ENCODE data around the gene SSX4. TPM values are rescaled to one million over a fixed set of nuclear protein-coding genes. Genes with fewer than 3 reads are reported as not detected.
A peak's percentile ranks its signal among the peaks of the same experiment; 100 is the strongest.
"Not testable (repeated sequence)": the region's sequence is repeated elsewhere in the genome, so short reads cannot be mapped to it uniquely, and the experiment has no call there.

SSX4 gene
- not detected in 2 replicates for total RNA-seq

GRCh38 chrX:48383239-48383638 lies at the start of gene SSX4:
SSX4 (plus strand) TSS chrX:48383539; CDS start chrX:48384054, 515 bp downstream.
- intact Hi-C loops (cut with micrococcal nuclease) = not testable (repeated sequence)

GRCh38 chrX:48346059-48346458 lies 37.3 kb upstream of the SSX4 start:
- H3K27me3 Mint-ChIP-seq; H3K36me3 Mint-ChIP-seq (ENCODE audit: low read depth); H3K4me1 Mint-ChIP-seq; DNase-seq; H3K4me3 Mint-ChIP-seq; intact Hi-C loops (cut with micrococcal nuclease); H3K9me3 Mint-ChIP-seq; H3K27ac Mint-ChIP-seq: not testable (repeated sequence)

More at GRCh38 chrX:48383239-48383638, at the start of gene SSX4:
- DNase-seq; H3K27ac Mint-ChIP-seq; H3K36me3 Mint-ChIP-seq (ENCODE audit: low read depth); H3K4me3 Mint-ChIP-seq; H3K4me1 Mint-ChIP-seq; H3K9me3 Mint-ChIP-seq; H3K27me3 Mint-ChIP-seq: not testable (repeated sequence)

GRCh38 chrX:48356315-48357094 lies 26.8 kb upstream of the SSX4 start, which contains the start of gene SSX3:
SSX3 (minus strand) TSS chrX:48356703; CDS start chrX:48355249, 1,454 bp downstream.
- not testable (repeated sequence) for H3K4me3 Mint-ChIP-seq

GRCh38 chrX:48357681-48358080 lies 25.7 kb upstream of the SSX4 start:
- no peaks in the 10 kb centered on the region for H3K4me1 Mint-ChIP-seq
- H3K4me3 Mint-ChIP-seq = no peak overlapping the region
- no peaks in the 10 kb centered on the region for H3K27me3 Mint-ChIP-seq
- no peaks in the 10 kb centered on the region for H3K36me3 Mint-ChIP-seq (ENCODE audit: low read depth)
- intact Hi-C loops (cut with micrococcal nuclease) = no loop called here
- no peak overlapping the region for H3K27ac Mint-ChIP-seq
- H3K9me3 Mint-ChIP-seq = no peaks in the 10 kb centered on the region
- no peak for DNase-seq

More at GRCh38 chrX:48356315-48357094, 26.8 kb upstream of the SSX4 start, which contains the start of gene SSX3:
- H3K36me3 Mint-ChIP-seq (ENCODE audit: low read depth); H3K4me1 Mint-ChIP-seq; H3K27ac Mint-ChIP-seq; H3K9me3 Mint-ChIP-seq; DNase-seq; intact Hi-C loops (cut with micrococcal nuclease); H3K27me3 Mint-ChIP-seq: not testable (repeated sequence)

- DNase-seq; H3K4me1 Mint-ChIP-seq; H3K27me3 Mint-ChIP-seq; intact Hi-C loops (cut with micrococcal nuclease); H3K36me3 Mint-ChIP-seq (ENCODE audit: low read depth); H3K4me3 Mint-ChIP-seq; H3K27ac Mint-ChIP-seq; H3K9me3 Mint-ChIP-seq: not testable (repeated sequence)
Measured at GRCh38 chrX:48359281-48359680, 24.1 kb upstream of the SSX4 start.

- DNase-seq; H3K4me3 Mint-ChIP-seq; H3K27ac Mint-ChIP-seq; H3K36me3 Mint-ChIP-seq (ENCODE audit: low read depth); H3K4me1 Mint-ChIP-seq; H3K27me3 Mint-ChIP-seq; intact Hi-C loops (cut with micrococcal nuclease); H3K9me3 Mint-ChIP-seq: not testable (repeated sequence)
Measured at GRCh38 chrX:48367717-48368408, 15.5 kb upstream of the SSX4 start.

GRCh38 chrX:48370408-48370807 lies 12.9 kb upstream of the SSX4 start:
- H3K27ac Mint-ChIP-seq; H3K36me3 Mint-ChIP-seq (ENCODE audit: low read depth); H3K9me3 Mint-ChIP-seq; H3K4me3 Mint-ChIP-seq; H3K4me1 Mint-ChIP-seq; DNase-seq; H3K27me3 Mint-ChIP-seq; intact Hi-C loops (cut with micrococcal nuclease): not testable (repeated sequence)

GRCh38 chrX:48396931-48397330 lies 13.6 kb downstream of the SSX4 start:
- H3K4me3 Mint-ChIP-seq; H3K36me3 Mint-ChIP-seq (ENCODE audit: low read depth); H3K27ac Mint-ChIP-seq; H3K27me3 Mint-ChIP-seq; H3K9me3 Mint-ChIP-seq; intact Hi-C loops (cut with micrococcal nuclease); H3K4me1 Mint-ChIP-seq: not testable (repeated sequence)
- peak; percentile 2 for DNase-seq

GRCh38 chrX:48397825-48398224 lies 14.5 kb downstream of the SSX4 start:
- H3K9me3 Mint-ChIP-seq; H3K36me3 Mint-ChIP-seq (ENCODE audit: low read depth); intact Hi-C loops (cut with micrococcal nuclease); H3K4me3 Mint-ChIP-seq; H3K27me3 Mint-ChIP-seq; H3K27ac Mint-ChIP-seq; H3K4me1 Mint-ChIP-seq: not testable (repeated sequence)
- peak; percentile 6 for DNase-seq

- not testable (repeated sequence) for H3K4me3 Mint-ChIP-seq, H3K9me3 Mint-ChIP-seq, DNase-seq
Measured at GRCh38 chrX:48411860-48412259, 28.5 kb downstream of the SSX4 start, which contains the start of gene SSX4B. SSX4B (minus strand) TSS chrX:48411960; CDS start chrX:48411372, 588 bp downstream.

GRCh38 chrX:48427027-48427716 lies 43.8 kb downstream of the SSX4 start:
- H3K4me3 Mint-ChIP-seq; intact Hi-C loops (cut with micrococcal nuclease); H3K4me1 Mint-ChIP-seq; H3K36me3 Mint-ChIP-seq (ENCODE audit: low read depth); H3K27me3 Mint-ChIP-seq; H3K9me3 Mint-ChIP-seq; DNase-seq; H3K27ac Mint-ChIP-seq: not testable (repeated sequence)

More at GRCh38 chrX:48411860-48412259, 28.5 kb downstream of the SSX4 start, which contains the start of gene SSX4B:
- H3K27ac Mint-ChIP-seq; intact Hi-C loops (cut with micrococcal nuclease); H3K27me3 Mint-ChIP-seq; H3K36me3 Mint-ChIP-seq (ENCODE audit: low read depth); H3K4me1 Mint-ChIP-seq: not testable (repeated sequence)

- DNase-seq; H3K36me3 Mint-ChIP-seq (ENCODE audit: low read depth); H3K27ac Mint-ChIP-seq; H3K27me3 Mint-ChIP-seq; intact Hi-C loops (cut with micrococcal nuclease); H3K9me3 Mint-ChIP-seq; H3K4me1 Mint-ChIP-seq; H3K4me3 Mint-ChIP-seq: not testable (repeated sequence)
Measured at GRCh38 chrX:48429606-48430005, 46.3 kb downstream of the SSX4 start.

GRCh38 chrX:48430166-48430565 lies 46.8 kb downstream of the SSX4 start:
- DNase-seq = not testable (repeated sequence)

GRCh38 chrX:48433713-48434112 lies 50.4 kb downstream of the SSX4 start:
- H3K4me3 Mint-ChIP-seq; H3K27ac Mint-ChIP-seq; H3K4me1 Mint-ChIP-seq; H3K9me3 Mint-ChIP-seq; H3K36me3 Mint-ChIP-seq (ENCODE audit: low read depth); H3K27me3 Mint-ChIP-seq; DNase-seq; intact Hi-C loops (cut with micrococcal nuclease): not testable (repeated sequence)

More at GRCh38 chrX:48430166-48430565, 46.8 kb downstream of the SSX4 start:
- H3K4me1 Mint-ChIP-seq; H3K27ac Mint-ChIP-seq; H3K4me3 Mint-ChIP-seq; H3K27me3 Mint-ChIP-seq; intact Hi-C loops (cut with micrococcal nuclease); H3K36me3 Mint-ChIP-seq (ENCODE audit: low read depth); H3K9me3 Mint-ChIP-seq: not testable (repeated sequence)
